Measurements from ENCODE around the gene CCDC71L. TPM values are rescaled to one million over a fixed set of nuclear protein-coding genes. Genes with fewer than 3 reads are reported as not detected.

CCDC71L gene
- total RNA-seq, 1 experiment from 2014 or later = 6.0 TPM

- POLR2A ChIA-PET = interaction anchor here (0.6 kb wide), 1 partner anchor 1209 kb away, joined by 5 read pairs; no protein-coding TSS in a partner anchor
- Histone ChIP-seq H3K4me1 (ENCODE audit: control insufficient read depth, insufficient read depth, low read length) (peaks cover 5% of the 10 kb centered on the region; the same call in 1 of the 2 replicates), H3K27me3 (ENCODE audit: control insufficient read depth, insufficient read depth, low read length) (peaks cover 17% of the 10 kb centered on the region), H3K27ac (ENCODE audit: low read length) (no peak overlapping the region), H3K9me3 (ENCODE audit: control insufficient read depth, insufficient read depth, low read depth, low read length) (no peaks in the 10 kb centered on the region), H3K4me3 (ENCODE audit: low read depth in 2 of 2, low read length in 2 of 2) (no peak overlapping the region), H3K36me3 (ENCODE audit: control insufficient read depth, insufficient read depth, low read length) (no peaks in the 10 kb centered on the region; the same call in 1 of the 2 replicates)
- CTCF ChIA-PET = interaction anchor here (0.6 kb wide), 1 partner anchor 80 kb away, joined by 3 read pairs; no protein-coding TSS in a partner anchor
- TF ChIP-seq SIN3A (IDR thresholded peaks at IDR 0.05; ENCODE audit: borderline replicate concordance, insufficient read depth, low read depth, low read length) = no peak
- TF ChIP-seq CTCF (IDR thresholded peaks at IDR 0.05) = no peak
- TF ChIP-seq POLR2AphosphoS5 (IDR thresholded peaks at IDR 0.05; ENCODE audit: low read depth, low read length) = no peak
- TF ChIP-seq TCF7L2 (IDR thresholded peaks at IDR 0.05; ENCODE audit: low read depth, low read length) = no peak
- no peak for TF ChIP-seq REST (IDR thresholded peaks at IDR 0.05; ENCODE audit: insufficient read depth in 1 of 2, low read depth in 2 of 2, low read length in 1 of 2)
- no peak for DNase-seq (ENCODE audit: low read depth, low spot score)
- BruUV-seq (replicated peaks) = no TSS peak
- intact Hi-C loops (cut with micrococcal nuclease; ENCODE audit: unreplicated experiment) (no loop called here), in situ Hi-C loops (cut with HindIII; ENCODE audit: low pct_unique_long_range_greater_than_20kb, low sequenced_read_pairs) (no loop called here)
- ATAC-seq = no peak
These were observed 5.1 kb downstream of the CCDC71L start for GRCh38 chr7:106655703-106656498.

- H3K27me3 ChIP-seq (ENCODE audit: control insufficient read depth, insufficient read depth, low read length) = peaks cover 17% of the 10 kb centered on the region
- intact Hi-C loops (cut with micrococcal nuclease; ENCODE audit: unreplicated experiment) (no loop called here), in situ Hi-C loops (cut with HindIII; ENCODE audit: low pct_unique_long_range_greater_than_20kb, low sequenced_read_pairs) (no loop called here)
- no TSS peak for BruUV-seq (replicated peaks)
- no peak for TF ChIP-seq CTCF (IDR thresholded peaks at IDR 0.05)
- no peak for TF ChIP-seq POLR2AphosphoS5 (IDR thresholded peaks at IDR 0.05; ENCODE audit: low read depth, low read length)
- TF ChIP-seq TCF7L2 (IDR thresholded peaks at IDR 0.05; ENCODE audit: low read depth, low read length) = no peak
- no peak for TF ChIP-seq REST (IDR thresholded peaks at IDR 0.05; ENCODE audit: insufficient read depth in 1 of 2, low read depth in 2 of 2, low read length in 1 of 2)
- no peak for TF ChIP-seq SIN3A (IDR thresholded peaks at IDR 0.05; ENCODE audit: borderline replicate concordance, insufficient read depth, low read depth, low read length)
- no peak for ATAC-seq
- ChIA-PET POLR2A (no interaction called here), CTCF (no interaction called here)
- H3K27ac ChIP-seq (ENCODE audit: low read length) = no peak overlapping the region
- no peaks in the 10 kb centered on the region for H3K4me1 ChIP-seq (ENCODE audit: control insufficient read depth, insufficient read depth, low read length)
- no peak for DNase-seq (ENCODE audit: low read depth, low spot score)
- no peaks in the 10 kb centered on the region for H3K9me3 ChIP-seq (ENCODE audit: control insufficient read depth, insufficient read depth, low read depth, low read length)
- no peaks in the 10 kb centered on the region for H3K36me3 ChIP-seq (ENCODE audit: control insufficient read depth, insufficient read depth, low read length)
- H3K4me3 ChIP-seq (ENCODE audit: low read depth in 2 of 2, low read length in 2 of 2) = no peak overlapping the region
These were observed 7.5 kb downstream of the CCDC71L start for GRCh38 chr7:106653488-106653887.
